CD8-positive, alpha-beta memory T cell (primary cell): Measurements from ENCODE around the gene SCN3A. TPM values are rescaled to one million over a fixed set of nuclear protein-coding genes. Genes with fewer than 3 reads are reported as not detected.
A peak's percentile ranks its signal among the peaks of the same experiment; 100 is the strongest.

Experiments used
- CTCF ChIA-PET: fragments of 350-600 bp; sonication (Branson Sonifier 250); formaldehyde crosslinking; loops from one replicate; lab custom pipeline; 2021; ENCODE audit warnings: antibody characterized with exemption; lab: Charles Lee
- POLR2A ChIA-PET: fragments of 350-600 bp; sonication (Branson Sonifier 250); formaldehyde crosslinking; loops from one replicate; lab custom pipeline; 2021; ENCODE audit warnings: antibody characterized with exemption; lab: Charles Lee
- DNase-seq, 5 donors: peaks; one replicate each; pipeline versions ENCODE4 v3.0.0 to v3.0.0-alpha.2; 2020 to 2022; ENCODE audit warnings: mixed read lengths in 1 of 5
- H3K27ac ChIP-seq: one replicate; pipeline ENCODE4 v1.7.0; 2013; ENCODE audit warnings: low read depth, mild to moderate bottlenecking, low read length, moderate library complexity
- H3K27me3 ChIP-seq: 2 replicates; pipeline ENCODE4 v1.7.0; 2013; ENCODE audit warnings: low read length, mild to moderate bottlenecking; ENCODE audit not compliant: insufficient read depth, poor library complexity, severe bottlenecking
- H3K36me3 ChIP-seq: 2 replicates; pipeline ENCODE4 v1.7.0; 2013; ENCODE audit warnings: mild to moderate bottlenecking, low read length, moderate library complexity; ENCODE audit not compliant: insufficient read depth
- H3K4me1 ChIP-seq: 2 replicates; pipeline ENCODE4 v1.7.0; 2013; ENCODE audit warnings: mild to moderate bottlenecking, low read length, moderate library complexity; ENCODE audit not compliant: insufficient read depth
- H3K4me3 ChIP-seq: 2 replicates; pipeline ENCODE4 v1.7.0; 2013; ENCODE audit warnings: mild to moderate bottlenecking, low read length
- H3K9me3 ChIP-seq: 2 replicates; pipeline ENCODE4 v1.7.0; 2013; ENCODE audit warnings: mild to moderate bottlenecking, low read length
- H3K27ac Mint-ChIP-seq, 8 donors: one replicate each; pipeline ENCODE4 v1.8.0; 2020 to 2021; ENCODE audit warnings: mixed read lengths in 8 of 8, mild to moderate bottlenecking in 6 of 8, inconsistent platforms in 3 of 8, moderate library complexity in 3 of 8
- H3K27me3 Mint-ChIP-seq, 2 donors: one replicate each; pipeline ENCODE4 v1.8.0; 2020 to 2021; ENCODE audit warnings: mixed read lengths in 2 of 2, mild to moderate bottlenecking in 1 of 2, moderate library complexity in 1 of 2
- H3K36me3 Mint-ChIP-seq, 3 donors: one replicate each; pipeline ENCODE4 v1.8.0; 2020 to 2021; ENCODE audit warnings: mixed read lengths in 3 of 3, inconsistent platforms in 1 of 3, mild to moderate bottlenecking in 1 of 3
- H3K4me1 Mint-ChIP-seq, 3 donors: one replicate each; pipeline ENCODE4 v1.8.0; 2020 to 2021; ENCODE audit warnings: mixed read lengths in 3 of 3, inconsistent platforms in 1 of 3, mild to moderate bottlenecking in 1 of 3
- H3K4me3 Mint-ChIP-seq, 7 donors: one replicate each; pipeline ENCODE4 v1.8.0; 2020 to 2021; ENCODE audit warnings: mixed read lengths in 7 of 7, mild to moderate bottlenecking in 6 of 7, moderate library complexity in 4 of 7, inconsistent platforms in 2 of 7
- H3K9me3 Mint-ChIP-seq, 5 donors: one replicate each; pipeline ENCODE4 v1.8.0; 2020 to 2022; ENCODE audit warnings: mixed read lengths in 5 of 5, mild to moderate bottlenecking in 3 of 5, moderate library complexity in 2 of 5, inconsistent platforms in 1 of 5
- polyA plus RNA-seq: library from polyadenylated mRNA; unstranded; fragments of 300-500 nt; fragmentation: Illumina TruSeq; gene quantifications from one replicate; pipeline ENCODE4 v1.2.3, GENCODE V29; 2021
- total RNA-seq, 2 experiments: library from RNA; stranded (reverse); gene quantifications; one replicate each; pipeline ENCODE4 v1.2.3, GENCODE V29; 2021

The SCN3A gene
- total and polyA plus RNA-seq, 3 experiments from 2014 or later = not detected

- no peaks in the 10 kb centered on the region for H3K4me1 ChIP-seq
- ChIA-PET POLR2A (no interaction called here), CTCF (no interaction called here)
- no peaks in the 10 kb centered on the region for H3K9me3 ChIP-seq
- no peaks in the 10 kb centered on the region for H3K4me1 Mint-ChIP-seq
- no peaks in the 10 kb centered on the region for H3K27me3 Mint-ChIP-seq
- no peaks in the 10 kb centered on the region for H3K27me3 ChIP-seq
- H3K4me3 ChIP-seq = no peak overlapping the region
- no peak for DNase-seq
- no peak overlapping the region for H3K4me3 Mint-ChIP-seq
- H3K36me3 Mint-ChIP-seq = no peaks in the 10 kb centered on the region
- no peak overlapping the region for H3K27ac Mint-ChIP-seq
- H3K36me3 ChIP-seq = no peaks in the 10 kb centered on the region
- H3K27ac ChIP-seq = no peak overlapping the region
- peaks cover 2 to 19% (median 5%) of the 10 kb centered on the region in 5 donors for H3K9me3 Mint-ChIP-seq
These were observed 120.5 kb downstream of the SCN3A start for GRCh38 chr2:165083326-165083725.

GRCh38 chr2:165082479-165082878 is 121.4 kb downstream of the SCN3A start:
- no peaks in the 10 kb centered on the region for H3K36me3 ChIP-seq
- Mint-ChIP-seq H3K4me1 (no peaks in the 10 kb centered on the region), H3K9me3 (peaks cover 2 to 19% (median 5%) of the 10 kb centered on the region in 5 donors), H3K27ac (no peak overlapping the region), H3K36me3 (no peaks in the 10 kb centered on the region), H3K4me3 (no peak overlapping the region), H3K27me3 (no peaks in the 10 kb centered on the region)
- no peak overlapping the region for H3K4me3 ChIP-seq
- CTCF ChIA-PET = no interaction called here
- H3K9me3 ChIP-seq = no peaks in the 10 kb centered on the region
- POLR2A ChIA-PET = no interaction called here
- no peaks in the 10 kb centered on the region for H3K27me3 ChIP-seq
- DNase-seq = no peak
- no peak overlapping the region for H3K27ac ChIP-seq
- no peaks in the 10 kb centered on the region for H3K4me1 ChIP-seq

- no peaks in the 10 kb centered on the region for H3K36me3 ChIP-seq
- CTCF ChIA-PET = no interaction called here
- H3K27me3 ChIP-seq = no peaks in the 10 kb centered on the region
- POLR2A ChIA-PET = no interaction called here
- Mint-ChIP-seq H3K4me1 (no peaks in the 10 kb centered on the region), H3K36me3 (no peaks in the 10 kb centered on the region), H3K27ac (no peak overlapping the region), H3K4me3 (no peak overlapping the region), H3K27me3 (no peaks in the 10 kb centered on the region), H3K9me3 (peaks cover 2 to 19% (median 5%) of the 10 kb centered on the region in 5 donors)
- no peak overlapping the region for H3K27ac ChIP-seq
- H3K4me1 ChIP-seq = no peaks in the 10 kb centered on the region
- no peak overlapping the region for H3K4me3 ChIP-seq
- no peaks in the 10 kb centered on the region for H3K9me3 ChIP-seq
- DNase-seq = no peak
These were observed 122.6 kb downstream of the SCN3A start for GRCh38 chr2:165081276-165081675.

GRCh38 chr2:165079432-165079831 is 124.4 kb downstream of the SCN3A start:
- no peak overlapping the region for H3K27ac ChIP-seq
- no peaks in the 10 kb centered on the region for H3K36me3 Mint-ChIP-seq
- no peak for DNase-seq
- peaks cover 2 to 19% (median 5%) of the 10 kb centered on the region in 5 donors for H3K9me3 Mint-ChIP-seq
- H3K4me1 ChIP-seq = no peaks in the 10 kb centered on the region
- H3K4me3 ChIP-seq = no peak overlapping the region
- ChIA-PET POLR2A (no interaction called here), CTCF (no interaction called here)
- no peak overlapping the region for H3K27ac Mint-ChIP-seq
- H3K27me3 Mint-ChIP-seq = no peaks in the 10 kb centered on the region
- no peaks in the 10 kb centered on the region for H3K4me1 Mint-ChIP-seq
- no peaks in the 10 kb centered on the region for H3K27me3 ChIP-seq
- H3K9me3 ChIP-seq = no peaks in the 10 kb centered on the region
- no peaks in the 10 kb centered on the region for H3K36me3 ChIP-seq
- H3K4me3 Mint-ChIP-seq = no peak overlapping the region

- POLR2A ChIA-PET = no interaction called here
These were observed 124.9 kb downstream of the SCN3A start for GRCh38 chr2:165078913-165079312.

GRCh38 chr2:165074884-165075283 is 129.0 kb downstream of the SCN3A start:
- ChIA-PET CTCF (no interaction called here), POLR2A (no interaction called here)
- Mint-ChIP-seq H3K4me3 (no peak overlapping the region), H3K36me3 (no peaks in the 10 kb centered on the region), H3K27ac (no peak overlapping the region), H3K27me3 (peaks cover 0 to 2% of the 10 kb centered on the region in 2 donors), H3K9me3 (peaks cover 0 to 4% (median 2%) of the 10 kb centered on the region in 5 donors), H3K4me1 (no peaks in the 10 kb centered on the region)
- Histone ChIP-seq H3K27me3 (no peaks in the 10 kb centered on the region), H3K4me3 (no peak overlapping the region), H3K27ac (no peak overlapping the region), H3K4me1 (no peaks in the 10 kb centered on the region), H3K36me3 (no peaks in the 10 kb centered on the region), H3K9me3 (no peaks in the 10 kb centered on the region)
- DNase-seq = no peak

More at GRCh38 chr2:165078913-165079312, 124.9 kb downstream of the SCN3A start:
- Histone ChIP-seq H3K27ac (no peak overlapping the region), H3K9me3 (no peaks in the 10 kb centered on the region), H3K4me1 (no peaks in the 10 kb centered on the region), H3K36me3 (no peaks in the 10 kb centered on the region), H3K4me3 (no peak overlapping the region), H3K27me3 (no peaks in the 10 kb centered on the region)
- no peak for DNase-seq
- no peak overlapping the region for H3K27ac Mint-ChIP-seq
- no peaks in the 10 kb centered on the region for H3K4me1 Mint-ChIP-seq
- no peaks in the 10 kb centered on the region for H3K36me3 Mint-ChIP-seq
- no peak overlapping the region for H3K4me3 Mint-ChIP-seq
- no peaks in the 10 kb centered on the region for H3K27me3 Mint-ChIP-seq
- H3K9me3 Mint-ChIP-seq = peaks cover 2 to 16% (median 5%) of the 10 kb centered on the region in 5 donors
- CTCF ChIA-PET = no interaction called here

GRCh38 chr2:165074323-165074722 is 129.5 kb downstream of the SCN3A start:
- no peaks in the 10 kb centered on the region for H3K27me3 ChIP-seq
- Mint-ChIP-seq H3K4me3 (no peak overlapping the region), H3K36me3 (no peaks in the 10 kb centered on the region), H3K27me3 (peaks cover 0 to 2% of the 10 kb centered on the region in 2 donors), H3K27ac (peak overlapping the region in 1 of 8 donors; percentile 12), H3K4me1 (no peaks in the 10 kb centered on the region), H3K9me3 (peaks cover 0 to 2% (median 0%) of the 10 kb centered on the region in 5 donors)
- H3K4me3 ChIP-seq = no peak overlapping the region
- H3K36me3 ChIP-seq = no peaks in the 10 kb centered on the region
- H3K4me1 ChIP-seq = no peaks in the 10 kb centered on the region
- no peaks in the 10 kb centered on the region for H3K9me3 ChIP-seq
- no peak overlapping the region for H3K27ac ChIP-seq
- DNase-seq = no peak
- POLR2A ChIA-PET = no interaction called here
- CTCF ChIA-PET = no interaction called here

GRCh38 chr2:165070076-165070475 is 133.8 kb downstream of the SCN3A start:
- Histone ChIP-seq H3K27me3 (no peaks in the 10 kb centered on the region), H3K4me1 (no peaks in the 10 kb centered on the region), H3K9me3 (no peaks in the 10 kb centered on the region), H3K36me3 (no peaks in the 10 kb centered on the region), H3K27ac (no peak overlapping the region), H3K4me3 (no peak overlapping the region)
- H3K4me3 Mint-ChIP-seq = no peak overlapping the region
- H3K36me3 Mint-ChIP-seq = no peaks in the 10 kb centered on the region
- DNase-seq = no peak
- CTCF ChIA-PET = no interaction called here
- POLR2A ChIA-PET = no interaction called here
- peaks cover 0 to 2% of the 10 kb centered on the region in 2 donors for H3K27me3 Mint-ChIP-seq
- H3K4me1 Mint-ChIP-seq = no peaks in the 10 kb centered on the region
- H3K9me3 Mint-ChIP-seq = peaks cover 0 to 2% (median 0%) of the 10 kb centered on the region in 5 donors
- H3K27ac Mint-ChIP-seq = no peak overlapping the region

GRCh38 chr2:165069151-165069550 is 134.7 kb downstream of the SCN3A start:
- ChIA-PET CTCF (no interaction called here), POLR2A (no interaction called here)
- H3K36me3 Mint-ChIP-seq = no peaks in the 10 kb centered on the region
- no peaks in the 10 kb centered on the region for H3K4me1 Mint-ChIP-seq
- H3K4me3 Mint-ChIP-seq = no peak overlapping the region
- no peak for DNase-seq
- Histone ChIP-seq H3K9me3 (no peaks in the 10 kb centered on the region), H3K27me3 (no peaks in the 10 kb centered on the region), H3K4me1 (no peaks in the 10 kb centered on the region), H3K27ac (no peak overlapping the region), H3K4me3 (no peak overlapping the region), H3K36me3 (no peaks in the 10 kb centered on the region)
- no peak overlapping the region for H3K27ac Mint-ChIP-seq
- peaks cover 0 to 2% of the 10 kb centered on the region in 2 donors for H3K27me3 Mint-ChIP-seq
- peaks cover 0 to 2% (median 0%) of the 10 kb centered on the region in 5 donors for H3K9me3 Mint-ChIP-seq
